Measurements from ENCODE around the gene ELMO1. TPM values are rescaled to one million over a fixed set of nuclear protein-coding genes. Genes with fewer than 3 reads are reported as not detected.

ELMO1 gene
- total and polyA plus RNA-seq, 2 donors from 2014 or later: 6.0 to 35.4 TPM

DNA sequence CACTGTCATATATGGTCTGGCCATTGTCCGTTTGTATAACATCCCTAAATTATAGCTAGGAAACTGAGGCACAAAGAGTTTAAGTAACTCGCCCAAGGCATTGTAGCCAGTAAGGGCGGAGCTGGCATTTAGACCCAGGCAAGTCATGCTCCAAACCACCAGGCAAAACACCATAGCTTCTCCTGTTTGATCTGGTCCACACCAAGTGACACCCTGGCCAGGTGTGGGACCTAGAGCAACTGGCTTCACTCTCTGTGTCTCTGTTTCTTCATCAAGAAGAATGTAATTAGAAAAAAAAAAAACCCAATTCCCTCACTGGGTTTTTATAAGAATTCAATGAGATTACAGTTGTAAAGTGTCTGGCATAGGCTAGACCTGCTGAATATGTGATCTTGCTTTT is 639.2 kb downstream of the ELMO1 start:
- Histone ChIP-seq H3K27me3 (ENCODE audit: control insufficient read depth, insufficient read depth, low read length) (no peaks in the 10 kb centered on the region), H3K36me3 (ENCODE audit: control insufficient read depth in 2 of 3, insufficient read depth in 3 of 3, low read length in 3 of 3) (no peaks in the 10 kb centered on the region), H3K9ac (ENCODE audit: low read length in 3 of 3) (no peak overlapping the region), H3K4me1 (ENCODE audit: control insufficient read depth in 2 of 3, insufficient read depth in 2 of 3, low read depth in 1 of 3, low read length in 3 of 3) (no peaks in the 10 kb centered on the region), H3K9me3 (ENCODE audit: control insufficient read depth in 2 of 3, insufficient read depth in 1 of 3, low read length in 3 of 3) (no peaks in the 10 kb centered on the region), H3K27ac (ENCODE audit: low read depth in 2 of 2, low read length in 2 of 2) (no peak overlapping the region), H3K4me3 (ENCODE audit: low read length in 3 of 3) (no peak overlapping the region)
- intact Hi-C loops (cut with DNase I): no loop called here
- FAIRE-seq (no peak), DNase-seq (no peak)
- TF ChIP-seq, protein P1, sequence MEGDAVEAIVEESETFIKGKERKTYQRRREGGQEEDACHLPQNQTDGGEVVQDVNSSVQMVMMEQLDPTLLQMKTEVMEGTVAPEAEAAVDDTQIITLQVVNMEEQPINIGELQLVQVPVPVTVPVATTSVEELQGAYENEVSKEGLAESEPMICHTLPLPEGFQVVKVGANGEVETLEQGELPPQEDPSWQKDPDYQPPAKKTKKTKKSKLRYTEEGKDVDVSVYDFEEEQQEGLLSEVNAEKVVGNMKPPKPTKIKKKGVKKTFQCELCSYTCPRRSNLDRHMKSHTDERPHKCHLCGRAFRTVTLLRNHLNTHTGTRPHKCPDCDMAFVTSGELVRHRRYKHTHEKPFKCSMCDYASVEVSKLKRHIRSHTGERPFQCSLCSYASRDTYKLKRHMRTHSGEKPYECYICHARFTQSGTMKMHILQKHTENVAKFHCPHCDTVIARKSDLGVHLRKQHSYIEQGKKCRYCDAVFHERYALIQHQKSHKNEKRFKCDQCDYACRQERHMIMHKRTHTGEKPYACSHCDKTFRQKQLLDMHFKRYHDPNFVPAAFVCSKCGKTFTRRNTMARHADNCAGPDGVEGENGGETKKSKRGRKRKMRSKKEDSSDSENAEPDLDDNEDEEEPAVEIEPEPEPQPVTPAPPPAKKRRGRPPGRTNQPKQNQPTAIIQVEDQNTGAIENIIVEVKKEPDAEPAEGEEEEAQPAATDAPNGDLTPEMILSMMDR (IDR thresholded peaks at IDR 0.05; ENCODE audit: borderline replicate concordance, extremely low read depth, insufficient read depth): no peak

DNA sequence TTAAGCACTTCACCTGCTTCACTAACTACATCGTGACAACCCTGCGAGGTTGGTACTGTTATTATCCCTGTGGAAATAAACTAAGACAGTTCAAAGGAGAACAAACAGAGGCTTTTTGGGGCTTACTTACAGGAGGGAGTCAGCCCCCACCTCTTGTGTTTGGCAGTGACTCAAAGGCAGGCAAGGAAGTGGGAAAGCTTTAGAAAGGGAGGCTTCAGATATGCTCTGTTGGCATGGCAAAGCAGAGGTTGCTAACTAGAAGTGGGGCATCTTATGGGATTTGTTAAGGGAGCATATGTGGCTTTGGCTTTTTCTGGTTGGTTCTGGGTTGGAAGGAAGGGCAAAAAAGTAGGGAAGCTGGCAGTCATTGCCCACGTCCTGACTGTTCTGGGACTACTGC is 639.6 kb downstream of the ELMO1 start:
- Histone ChIP-seq H3K4me3 (ENCODE audit: low read length in 3 of 3) (no peak overlapping the region), H3K9me3 (ENCODE audit: control insufficient read depth in 2 of 3, insufficient read depth in 1 of 3, low read length in 3 of 3) (no peaks in the 10 kb centered on the region), H3K9ac (ENCODE audit: low read length in 3 of 3) (no peak overlapping the region), H3K36me3 (ENCODE audit: control insufficient read depth in 2 of 3, insufficient read depth in 3 of 3, low read length in 3 of 3) (no peaks in the 10 kb centered on the region), H3K4me1 (ENCODE audit: control insufficient read depth in 2 of 3, insufficient read depth in 2 of 3, low read depth in 1 of 3, low read length in 3 of 3) (no peaks in the 10 kb centered on the region), H3K27me3 (ENCODE audit: control insufficient read depth, insufficient read depth, low read length) (no peaks in the 10 kb centered on the region), H3K27ac (ENCODE audit: low read depth in 2 of 2, low read length in 2 of 2) (no peak overlapping the region)
- TF ChIP-seq, protein P1 (IDR thresholded peaks at IDR 0.05; ENCODE audit: borderline replicate concordance, extremely low read depth, insufficient read depth): no peak
- DNase-seq (no peak), FAIRE-seq (no peak)
- intact Hi-C loops (cut with DNase I): no loop called here

DNA sequence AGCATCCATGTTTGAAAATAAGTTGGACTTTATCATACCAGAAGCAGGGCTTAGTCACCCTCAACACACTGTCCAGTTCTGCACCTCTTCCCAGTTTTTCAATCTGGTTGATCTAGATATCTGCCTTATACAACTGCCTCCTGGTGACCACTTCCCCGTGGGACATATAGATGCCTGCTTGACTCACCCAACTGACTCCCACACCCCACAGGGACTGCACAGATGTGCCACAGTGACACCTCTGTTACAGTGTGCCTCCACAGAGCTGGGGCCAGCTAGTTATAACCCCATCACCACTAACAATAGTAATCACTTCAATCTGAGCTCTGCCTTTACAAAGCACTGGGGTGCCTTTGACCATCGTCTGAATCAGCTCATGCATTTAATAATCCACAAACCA is 641.8 kb downstream of the ELMO1 start:
- TF ChIP-seq, protein P1 (IDR thresholded peaks at IDR 0.05; ENCODE audit: borderline replicate concordance, extremely low read depth, insufficient read depth): no peak
- Histone ChIP-seq H3K27ac (ENCODE audit: low read depth in 2 of 2, low read length in 2 of 2) (no peak overlapping the region), H3K9ac (ENCODE audit: low read length in 3 of 3) (no peak overlapping the region), H3K4me1 (ENCODE audit: control insufficient read depth in 2 of 3, insufficient read depth in 2 of 3, low read depth in 1 of 3, low read length in 3 of 3) (no peaks in the 10 kb centered on the region), H3K27me3 (ENCODE audit: control insufficient read depth, insufficient read depth, low read length) (no peaks in the 10 kb centered on the region), H3K36me3 (ENCODE audit: control insufficient read depth in 2 of 3, insufficient read depth in 3 of 3, low read length in 3 of 3) (no peaks in the 10 kb centered on the region), H3K4me3 (ENCODE audit: low read length in 3 of 3) (no peak overlapping the region), H3K9me3 (ENCODE audit: control insufficient read depth in 2 of 3, insufficient read depth in 1 of 3, low read length in 3 of 3) (no peaks in the 10 kb centered on the region)
- intact Hi-C loops (cut with DNase I): no loop called here
- FAIRE-seq (no peak), DNase-seq (no peak)

Small RNAs within 50 kb of the gene (microRNA-seq; reads per million reads assigned to microRNA genes)
- not detected for gene MIR1200

Other genes starting within 250 kb of the ELMO1 start
- 3.3 TPM for gene GPR141, start 234.9 kb upstream of the ELMO1 start, total RNA-seq
- not detected for gene GPR141, start 234.9 kb upstream of the ELMO1 start, polyA plus RNA-seq (ENCODE audit: insufficient read depth, low read depth, low replicate concordance)

All from kidney (tissue), 14 donors.